Fibroblast of mammary gland (primary cell): ENCODE data around the gene GLDC.
A peak's percentile ranks its signal among the peaks of the same experiment; 100 is the strongest.
"Not testable (repeated sequence)": the region's sequence is repeated elsewhere in the genome, so short reads cannot be mapped to it uniquely, and the experiment has no call there.

ENCODE experiments used
- DNase-seq: peaks from one replicate; pipeline ENCODE4 v3.0.0-alpha.2; 2010; ENCODE audit warnings: low read depth
- H3K4me3 ChIP-seq: 2 replicates; pipeline ENCODE4 v1.5.1; 2011; ENCODE audit warnings: low read depth, mild to moderate bottlenecking, low read length, moderate library complexity; ENCODE audit not compliant: control insufficient read depth
- CTCF ChIP-seq: conservative IDR thresholded peaks from 2 replicates; pipeline ENCODE4 v1.5.1; 2011; ENCODE audit warnings: low read depth, low read length, inconsistent platforms; ENCODE audit not compliant: control insufficient read depth, insufficient read depth

Gene GLDC

GRCh38 chr9:6543204-6543603 is 102.3 kb downstream of the GLDC start:
- no peak for DNase-seq
- no peak for TF ChIP-seq CTCF
- H3K4me3 ChIP-seq, result no peak overlapping the region

GRCh38 chr9:6542617-6543016 is 102.9 kb downstream of the GLDC start:
- not testable (repeated sequence) for H3K4me3 ChIP-seq, DNase-seq

- TF ChIP-seq CTCF, result no peak
- peak; percentile 64 for DNase-seq
- no peak overlapping the region for H3K4me3 ChIP-seq
Measured at GRCh38 chr9:6538666-6539071, 106.9 kb downstream of the GLDC start.

- TF ChIP-seq CTCF, result no peak
- DNase-seq, result no peak
- H3K4me3 ChIP-seq, result no peak overlapping the region
Measured at GRCh38 chr9:6535594-6535993, 109.9 kb downstream of the GLDC start.

- TF ChIP-seq CTCF, result no peak
- no peak for DNase-seq
- no peak overlapping the region for H3K4me3 ChIP-seq
Measured at GRCh38 chr9:6525326-6526045, 120.0 kb downstream of the GLDC start.

- no peak for TF ChIP-seq CTCF
- no peak for DNase-seq
- no peak overlapping the region for H3K4me3 ChIP-seq
Measured at GRCh38 chr9:6522263-6522662, 123.3 kb downstream of the GLDC start.

- no peak for TF ChIP-seq CTCF
- no peak overlapping the region for H3K4me3 ChIP-seq
- DNase-seq, result no peak
Measured at GRCh38 chr9:6512085-6512657, 133.4 kb downstream of the GLDC start.
